SK-N-SH (cell line): ENCODE results near the gene ANKRD44. TPM values are rescaled to one million over a fixed set of nuclear protein-coding genes. Genes with fewer than 3 reads are reported as not detected.

Source experiments
- CTCF ChIA-PET: fragments of 300-600, 350-600 bp; formaldehyde crosslinking; extraction: SDS; loops from one replicate; lab custom pipeline; 2021; lab: Yijun Ruan, JAX
- POLR2A ChIA-PET: fragments of 350-600 bp; sonication (Branson Sonifier 250); formaldehyde crosslinking; extraction: SDS; loops from one replicate; lab custom pipeline; 2020; ENCODE audit warnings: antibody characterized with exemption, inconsistent platforms; lab: Yijun Ruan, JAX
- DNase-seq: peaks from one replicate; pipeline ENCODE4 v3.0.0; 2012
- H2AFZ ChIP-seq: fragments of 200-600 bp; sonication (generic); 2 replicates; pipeline ENCODE4 v1.8.1; 2016; ENCODE audit warnings: antibody characterized with exemption, mild to moderate bottlenecking, low read depth
- H3F3A ChIP-seq: fragments of 200-600 bp; sonication (generic); replicated peaks from 2 replicates; pipeline ENCODE3; 2016; ENCODE audit warnings: antibody characterized with exemption, mild to moderate bottlenecking; ENCODE audit not compliant: insufficient read depth
- H3K27ac ChIP-seq, 2 experiments: fragments of 200-500 bp in 1 of 2; fragments of 200-600 bp in 1 of 2; sonication (Bioruptor generic) in 1 of 2; sonication (generic), shearing (Covaris generic) in 1 of 2; 2 replicates each; pipeline versions ENCODE4 v1.5.1 to v1.6.1; 2014 to 2016; ENCODE audit warnings: low read depth in 2 of 2, inconsistent platforms in 1 of 2, low read length in 1 of 2, mild to moderate bottlenecking in 1 of 2, mixed read lengths in 1 of 2
- H3K27me3 ChIP-seq: fragments of 200-600 bp; sonication (generic), shearing (Covaris generic); 2 replicates; pipeline ENCODE4 v1.6.1; 2016; ENCODE audit warnings: mixed run types; ENCODE audit not compliant: insufficient read depth
- H3K36me3 ChIP-seq, 2 experiments: fragments of 200-500 bp in 1 of 2; fragments of 200-600 bp in 1 of 2; sonication (Bioruptor generic) in 1 of 2; sonication (generic) in 1 of 2; replicated peaks in 1 of 2; 2 replicates each; pipeline versions ENCODE3 to v1.5.1; 2014 to 2016; ENCODE audit warnings: low read length in 1 of 2, mild to moderate bottlenecking in 1 of 2; ENCODE audit not compliant: insufficient read depth in 2 of 2, control insufficient read depth in 1 of 2
- H3K4me1 ChIP-seq, 2 experiments: fragments of 200-500 bp in 1 of 2; fragments of 200-600 bp in 1 of 2; sonication (Bioruptor generic) in 1 of 2; sonication (generic), shearing (Covaris generic) in 1 of 2; 2 replicates each; pipeline versions ENCODE4 v1.5.1 to v1.6.1; 2014 to 2016; ENCODE audit warnings: low read depth in 1 of 2, low read length in 1 of 2, mixed run types in 1 of 2; ENCODE audit not compliant: insufficient read depth in 2 of 2, control insufficient read depth in 1 of 2
- H3K4me2 ChIP-seq: fragments of 200-600 bp; sonication (generic), shearing (Covaris generic); 2 replicates; pipeline ENCODE4 v1.6.1; 2017; ENCODE audit warnings: mixed run types
- H3K4me3 ChIP-seq, 2 experiments: fragments of 200-500 bp in 1 of 2; fragments of 200-600 bp in 1 of 2; sonication (Bioruptor generic) in 1 of 2; sonication (generic), shearing (Covaris generic) in 1 of 2; 2 replicates each; pipeline versions ENCODE4 v1.5.1 to v1.8.1; 2014 to 2016; ENCODE audit warnings: low read depth in 2 of 2, inconsistent platforms in 1 of 2, low read length in 1 of 2, mild to moderate bottlenecking in 1 of 2, mixed read lengths in 1 of 2, moderate library complexity in 1 of 2
- H3K79me2 ChIP-seq: fragments of 200-600 bp; sonication (generic); 2 replicates; pipeline ENCODE4 v1.8.1; 2017; ENCODE audit warnings: mild to moderate bottlenecking; ENCODE audit not compliant: insufficient read depth
- H3K9ac ChIP-seq: fragments of 200-600 bp; sonication (generic); 2 replicates; pipeline ENCODE4 v1.6.1; 2017; ENCODE audit warnings: mixed run types
- H3K9me2 ChIP-seq: fragments of 200-600 bp; sonication (generic); 2 replicates; pipeline ENCODE4 v1.6.1; 2017; ENCODE audit warnings: mixed run types
- H3K9me3 ChIP-seq: fragments of 200-600 bp; sonication (generic); 2 replicates; pipeline ENCODE4 v1.6.1; 2017; ENCODE audit warnings: mixed run types, mild to moderate bottlenecking, moderate library complexity
- H4K20me1 ChIP-seq: fragments of 200-600 bp; sonication (generic); 2 replicates; pipeline ENCODE4 v1.6.1; 2017; ENCODE audit warnings: mild to moderate bottlenecking, mixed run types; ENCODE audit not compliant: insufficient read depth
- CHD2 ChIP-seq: fragments of 150-350 bp; IDR thresholded peaks from 2 replicates; pipeline ENCODE4 v1.6.1; 2018; ENCODE audit warnings: low read length; ENCODE audit not compliant: partially characterized antibody
- ELF1 ChIP-seq: IDR thresholded peaks from 2 replicates; pipeline ENCODE4 v1.4.0; 2012
- EZH2phosphoT487 ChIP-seq: fragments of 200-600 bp; sonication (generic); IDR thresholded peaks from 2 replicates; pipeline ENCODE4 v1.6.1; 2017; ENCODE audit warnings: low read depth, mixed run types, mild to moderate bottlenecking, antibody characterized with exemption, moderate library complexity, borderline replicate concordance
- MEF2A ChIP-seq: IDR thresholded peaks from 2 replicates; pipeline ENCODE4 v1.4.0; 2012; ENCODE audit warnings: low read depth, borderline replicate concordance
- NFIC ChIP-seq: IDR thresholded peaks from 2 replicates; pipeline ENCODE4 v1.4.0; 2012; ENCODE audit warnings: borderline replicate concordance
- PBX3 ChIP-seq: IDR thresholded peaks from 2 replicates; pipeline ENCODE4; 2012
- POLR2AphosphoS5 ChIP-seq: IDR thresholded peaks from 2 replicates; pipeline ENCODE4 v1.6.1; 2012; ENCODE audit warnings: low read depth, low read length
- RCOR1 ChIP-seq: fragments of 150-350 bp; IDR thresholded peaks from 2 replicates; pipeline ENCODE4 v1.6.1; 2017; ENCODE audit warnings: antibody characterized with exemption, low read length
- SMC3 ChIP-seq: IDR thresholded peaks from 2 replicates; pipeline ENCODE4 v1.6.1; 2012; ENCODE audit warnings: low read depth, low read length, improper control_type of control experiment
- TCF12 ChIP-seq: IDR thresholded peaks from 2 replicates; pipeline ENCODE4 v1.4.0; 2012
- WGBS: methylation state at CpG from one replicate; pipeline ENCODE4 v1.1.6; 2017; ENCODE audit warnings: low lambda C conversion rate; 5-methylcytosine and 5-hydroxymethylcytosine counted together
- polyA plus RNA-seq, 3 experiments: library from polyadenylated mRNA; depleted of rRNA; stranded (reverse); fragments of >200 nt; gene quantifications; 2 replicates each; pipeline ENCODE4 v1.2.3, GENCODE V29; 2012
- TF ChIP-seq, protein P1 (sequence below): IDR thresholded peaks from 2 replicates; pipeline ENCODE4 v1.4.0; 2012; ENCODE audit warnings: low read depth, borderline replicate concordance
- TF ChIP-seq, protein P2 (sequence below): IDR thresholded peaks from 2 replicates; pipeline ENCODE4 v1.4.0; 2012; ENCODE audit warnings: low read depth, borderline replicate concordance
- TF ChIP-seq, protein P3 (sequence below): fragments of 200-600 bp; sonication (generic); IDR thresholded peaks from 2 replicates; pipeline ENCODE4 v1.6.1; 2017; ENCODE audit warnings: antibody characterized with exemption, mild to moderate bottlenecking, moderate library complexity
- TF ChIP-seq, protein P4 (sequence below): fragments of 150-350 bp; IDR thresholded peaks from 2 replicates; pipeline ENCODE4 v1.6.1; 2016; ENCODE audit warnings: mild to moderate bottlenecking, low read depth, low read length

ANKRD44 gene
- polyA plus RNA-seq, 1 of the 3 experiments (the other 2 are of a cell fraction) = 12.5 TPM

GRCh38 chr2:197241153-197241552 lies 69.4 kb downstream of the ANKRD44 start:
- Histone ChIP-seq H3K4me2 (no peak overlapping the region), H3K79me2 (no peaks in the 10 kb centered on the region), H4K20me1 (no peaks in the 10 kb centered on the region), H3K27ac (no peak overlapping the region; a peak in 1 of 4 replicates), H3K9ac (no peak overlapping the region), H3K9me3 (no peaks in the 10 kb centered on the region), H3K36me3 (no peaks in the 10 kb centered on the region), H3K9me2 (no peaks in the 10 kb centered on the region), H3K27me3 (no peaks in the 10 kb centered on the region), H3F3A (no peaks in the 10 kb centered on the region), H2AFZ (no peak overlapping the region), H3K4me3 (no peak overlapping the region), H3K4me1 (peaks cover 0 to 9% of the 10 kb centered on the region in 2 experiments; a peak in 2 of 4 replicates)
- WGBS = 42% methylated on average over 1 of the region's 1 CpG
- no peak for TF ChIP-seq MEF2A
- TF ChIP-seq RCOR1 = no peak
- no peak for TF ChIP-seq PBX3
- no peak for TF ChIP-seq NFIC
- no peak for TF ChIP-seq POLR2AphosphoS5
- TF ChIP-seq, protein P1, sequence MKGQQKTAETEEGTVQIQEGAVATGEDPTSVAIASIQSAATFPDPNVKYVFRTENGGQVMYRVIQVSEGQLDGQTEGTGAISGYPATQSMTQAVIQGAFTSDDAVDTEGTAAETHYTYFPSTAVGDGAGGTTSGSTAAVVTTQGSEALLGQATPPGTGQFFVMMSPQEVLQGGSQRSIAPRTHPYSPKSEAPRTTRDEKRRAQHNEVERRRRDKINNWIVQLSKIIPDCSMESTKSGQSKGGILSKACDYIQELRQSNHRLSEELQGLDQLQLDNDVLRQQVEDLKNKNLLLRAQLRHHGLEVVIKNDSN = no peak
- ChIA-PET POLR2A (no interaction called here), CTCF (interaction anchor here (0.6 to 1.3 kb wide), 3 partner anchors 34 to 51 kb away, joined by 3 to 5 read pairs (median 3); no protein-coding TSS in a partner anchor)
- no peak for DNase-seq

DNA sequence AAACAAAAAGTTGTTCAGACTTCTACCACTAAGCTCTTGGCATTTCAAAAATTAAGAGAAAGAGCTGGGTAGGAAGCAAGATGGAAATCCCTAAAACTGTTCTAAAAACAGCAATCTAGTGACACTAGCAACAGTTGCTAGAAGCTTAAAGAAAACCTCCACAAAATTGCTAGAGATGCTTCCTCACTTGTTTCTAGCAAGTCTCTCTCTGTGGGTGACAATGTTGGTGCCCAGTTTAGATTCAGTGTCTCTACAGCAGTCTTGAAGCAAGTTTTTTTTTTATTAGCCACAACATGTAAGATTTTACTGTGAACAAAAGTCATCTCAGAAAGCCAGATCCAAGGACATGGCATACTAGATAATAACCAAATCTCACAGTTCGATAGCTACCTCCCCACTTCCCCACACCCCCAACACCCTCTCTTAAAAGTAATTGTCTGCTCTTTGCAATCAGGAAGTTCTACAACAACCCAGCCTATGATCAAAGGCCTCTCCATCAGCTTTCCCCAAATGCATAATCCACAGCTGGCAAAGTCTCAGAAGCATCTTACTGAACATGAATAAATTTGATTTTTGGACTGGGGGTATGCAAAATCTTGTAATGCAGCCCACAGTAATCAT lies 70.0 kb downstream of the ANKRD44 start:
- no peaks in the 10 kb centered on the region for H3K9me3 ChIP-seq
- H3K4me2 ChIP-seq = no peak overlapping the region
- no peaks in the 10 kb centered on the region for H3F3A ChIP-seq
- WGBS = 96% methylated on average over 1 of the region's 1 CpG
- DNase-seq = no peak
- POLR2A ChIA-PET = no interaction called here
- CTCF ChIA-PET = interaction anchor here (0.9 to 1.3 kb wide), 2 partner anchors 33 to 49 kb away, joined by 3 to 5 read pairs; no protein-coding TSS in a partner anchor
- H3K27me3 ChIP-seq = no peaks in the 10 kb centered on the region
- no peaks in the 10 kb centered on the region for H3K9me2 ChIP-seq
- no peak overlapping the region for H3K9ac ChIP-seq
- no peaks in the 10 kb centered on the region for H3K79me2 ChIP-seq
- H3K4me1 ChIP-seq = peaks cover 0 to 5% of the 10 kb centered on the region in 2 experiments; a peak in 2 of 4 replicates
- H4K20me1 ChIP-seq = no peaks in the 10 kb centered on the region
- no peaks in the 10 kb centered on the region for H3K36me3 ChIP-seq
- H2AFZ ChIP-seq = no peak overlapping the region
- no peak overlapping the region; a peak in 1 of 4 replicates for H3K27ac ChIP-seq
- H3K4me3 ChIP-seq = no peak overlapping the region
- no peak for TF ChIP-seq TCF12
- TF ChIP-seq POLR2AphosphoS5 = no peak
- no peak for TF ChIP-seq ELF1
- no peak for TF ChIP-seq SMC3
- TF ChIP-seq, protein P2, sequence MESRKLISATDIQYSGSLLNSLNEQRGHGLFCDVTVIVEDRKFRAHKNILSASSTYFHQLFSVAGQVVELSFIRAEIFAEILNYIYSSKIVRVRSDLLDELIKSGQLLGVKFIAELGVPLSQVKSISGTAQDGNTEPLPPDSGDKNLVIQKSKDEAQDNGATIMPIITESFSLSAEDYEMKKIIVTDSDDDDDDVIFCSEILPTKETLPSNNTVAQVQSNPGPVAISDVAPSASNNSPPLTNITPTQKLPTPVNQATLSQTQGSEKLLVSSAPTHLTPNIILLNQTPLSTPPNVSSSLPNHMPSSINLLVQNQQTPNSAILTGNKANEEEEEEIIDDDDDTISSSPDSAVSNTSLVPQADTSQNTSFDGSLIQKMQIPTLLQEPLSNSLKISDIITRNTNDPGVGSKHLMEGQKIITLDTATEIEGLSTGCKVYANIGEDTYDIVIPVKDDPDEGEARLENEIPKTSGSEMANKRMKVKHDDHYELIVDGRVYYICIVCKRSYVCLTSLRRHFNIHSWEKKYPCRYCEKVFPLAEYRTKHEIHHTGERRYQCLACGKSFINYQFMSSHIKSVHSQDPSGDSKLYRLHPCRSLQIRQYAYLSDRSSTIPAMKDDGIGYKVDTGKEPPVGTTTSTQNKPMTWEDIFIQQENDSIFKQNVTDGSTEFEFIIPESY = no peak
- no peak for TF ChIP-seq EZH2phosphoT487
- TF ChIP-seq, protein P3, sequence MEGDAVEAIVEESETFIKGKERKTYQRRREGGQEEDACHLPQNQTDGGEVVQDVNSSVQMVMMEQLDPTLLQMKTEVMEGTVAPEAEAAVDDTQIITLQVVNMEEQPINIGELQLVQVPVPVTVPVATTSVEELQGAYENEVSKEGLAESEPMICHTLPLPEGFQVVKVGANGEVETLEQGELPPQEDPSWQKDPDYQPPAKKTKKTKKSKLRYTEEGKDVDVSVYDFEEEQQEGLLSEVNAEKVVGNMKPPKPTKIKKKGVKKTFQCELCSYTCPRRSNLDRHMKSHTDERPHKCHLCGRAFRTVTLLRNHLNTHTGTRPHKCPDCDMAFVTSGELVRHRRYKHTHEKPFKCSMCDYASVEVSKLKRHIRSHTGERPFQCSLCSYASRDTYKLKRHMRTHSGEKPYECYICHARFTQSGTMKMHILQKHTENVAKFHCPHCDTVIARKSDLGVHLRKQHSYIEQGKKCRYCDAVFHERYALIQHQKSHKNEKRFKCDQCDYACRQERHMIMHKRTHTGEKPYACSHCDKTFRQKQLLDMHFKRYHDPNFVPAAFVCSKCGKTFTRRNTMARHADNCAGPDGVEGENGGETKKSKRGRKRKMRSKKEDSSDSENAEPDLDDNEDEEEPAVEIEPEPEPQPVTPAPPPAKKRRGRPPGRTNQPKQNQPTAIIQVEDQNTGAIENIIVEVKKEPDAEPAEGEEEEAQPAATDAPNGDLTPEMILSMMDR = no peak
- no peak for TF ChIP-seq CHD2
- TF ChIP-seq, protein P4, sequence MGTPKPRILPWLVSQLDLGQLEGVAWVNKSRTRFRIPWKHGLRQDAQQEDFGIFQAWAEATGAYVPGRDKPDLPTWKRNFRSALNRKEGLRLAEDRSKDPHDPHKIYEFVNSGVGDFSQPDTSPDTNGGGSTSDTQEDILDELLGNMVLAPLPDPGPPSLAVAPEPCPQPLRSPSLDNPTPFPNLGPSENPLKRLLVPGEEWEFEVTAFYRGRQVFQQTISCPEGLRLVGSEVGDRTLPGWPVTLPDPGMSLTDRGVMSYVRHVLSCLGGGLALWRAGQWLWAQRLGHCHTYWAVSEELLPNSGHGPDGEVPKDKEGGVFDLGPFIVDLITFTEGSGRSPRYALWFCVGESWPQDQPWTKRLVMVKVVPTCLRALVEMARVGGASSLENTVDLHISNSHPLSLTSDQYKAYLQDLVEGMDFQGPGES = no peak
- TF ChIP-seq, protein P1 = no peak
- no peak for TF ChIP-seq PBX3
